Neural progenitor cell (in vitro differentiated cells): Measurements from ENCODE around the gene GALNT2. TPM values are rescaled to one million over a fixed set of nuclear protein-coding genes. Genes with fewer than 3 reads are reported as not detected.

ENCODE experiments used
- DNase-seq: peaks from one replicate; pipeline ENCODE4 v3.0.0-alpha.2; 2016; ENCODE audit warnings: low spot score
- H2AFZ ChIP-seq: fragments of 200-600 bp; sonication (generic); replicated peaks from 2 replicates; pipeline ENCODE4 v1.6.1; 2016; ENCODE audit warnings: antibody characterized with exemption
- H3F3A ChIP-seq: fragments of 200-600 bp; sonication (generic); 2 replicates; pipeline ENCODE4 v1.6.1; 2016; ENCODE audit warnings: antibody characterized with exemption, low read depth
- H3K27ac ChIP-seq: fragments of 200-600 bp; sonication (generic); 2 replicates; pipeline ENCODE4 v1.5.1; 2016; ENCODE audit warnings: mild to moderate bottlenecking
- H3K27me3 ChIP-seq: fragments of 200-600 bp; sonication (generic); 2 replicates; pipeline ENCODE4 v1.6.1; 2016; ENCODE audit warnings: mild to moderate bottlenecking, moderate library complexity
- H3K36me3 ChIP-seq: fragments of 200-600 bp; sonication (generic); 2 replicates; pipeline ENCODE4 v1.5.1; 2016
- H3K4me1 ChIP-seq: fragments of 200-600 bp; sonication (generic); 2 replicates; pipeline ENCODE4 v1.6.1; 2016; ENCODE audit warnings: mixed run types
- H3K4me2 ChIP-seq: fragments of 200-600 bp; sonication (generic); 2 replicates; pipeline ENCODE4 v1.6.1; 2016
- H3K4me3 ChIP-seq: fragments of 200-600 bp; sonication (generic); 2 replicates; pipeline ENCODE4 v1.5.1; 2016
- H3K79me2 ChIP-seq: fragments of 200-600 bp; sonication (generic); 2 replicates; pipeline ENCODE4 v1.6.1; 2016; ENCODE audit warnings: low read depth
- H3K9ac ChIP-seq: fragments of 200-600 bp; sonication (generic); 2 replicates; pipeline ENCODE4 v1.6.1; 2016
- H3K9me3 ChIP-seq: fragments of 200-600 bp; sonication (generic); 2 replicates; pipeline ENCODE4 v1.5.1; 2016; ENCODE audit warnings: low read depth
- H4K20me1 ChIP-seq: fragments of 200-600 bp; sonication (generic); 2 replicates; pipeline ENCODE4 v1.6.1; 2016; ENCODE audit warnings: low read depth
- H3K27ac Mint-ChIP-seq: 3 replicates; pipeline ENCODE4 v1.8.0; 2021; ENCODE audit warnings: mixed read lengths
- H3K27me3 Mint-ChIP-seq: 2 replicates; pipeline ENCODE4 v1.8.0; 2022; ENCODE audit warnings: low read depth, mild to moderate bottlenecking, inconsistent platforms, moderate library complexity, mixed read lengths; ENCODE audit not compliant: insufficient read depth
- H3K36me3 Mint-ChIP-seq: 3 replicates; pipeline ENCODE4 v1.8.0; 2021; ENCODE audit warnings: mixed read lengths
- H3K4me1 Mint-ChIP-seq: 3 replicates; pipeline ENCODE4 v1.8.0; 2021; ENCODE audit warnings: mixed read lengths
- H3K4me3 Mint-ChIP-seq: 3 replicates; pipeline ENCODE4 v1.8.0; 2021; ENCODE audit warnings: mild to moderate bottlenecking, moderate library complexity, mixed read lengths
- H3K9me3 Mint-ChIP-seq: 3 replicates; pipeline ENCODE4 v1.8.0; 2020; ENCODE audit warnings: mixed read lengths
- EZH2 ChIP-seq: fragments of 200-600 bp; sonication (generic); IDR thresholded peaks from 2 replicates; pipeline ENCODE4 v1.6.1; 2017; ENCODE audit warnings: antibody characterized with exemption, mild to moderate bottlenecking, moderate library complexity
- EZH2phosphoT487 ChIP-seq: fragments of 200-600 bp; sonication (generic); IDR thresholded peaks from 2 replicates; pipeline ENCODE4 v1.6.1; 2017; ENCODE audit warnings: antibody characterized with exemption
- total RNA-seq: library from RNA; depleted of rRNA; stranded (reverse); fragments of >200 nt; gene quantifications from 2 replicates; pipeline ENCODE4 v1.2.3, GENCODE V29; 2015; ENCODE audit warnings: low replicate concordance
- TF ChIP-seq, protein P1 (sequence below): fragments of 200-600 bp; sonication (generic); IDR thresholded peaks from 2 replicates; pipeline ENCODE4 v1.5.1; 2017; ENCODE audit warnings: antibody characterized with exemption, mild to moderate bottlenecking

GALNT2 gene
- total RNA-seq, 1 donor from 2014 or later: 37.6 TPM

DNA sequence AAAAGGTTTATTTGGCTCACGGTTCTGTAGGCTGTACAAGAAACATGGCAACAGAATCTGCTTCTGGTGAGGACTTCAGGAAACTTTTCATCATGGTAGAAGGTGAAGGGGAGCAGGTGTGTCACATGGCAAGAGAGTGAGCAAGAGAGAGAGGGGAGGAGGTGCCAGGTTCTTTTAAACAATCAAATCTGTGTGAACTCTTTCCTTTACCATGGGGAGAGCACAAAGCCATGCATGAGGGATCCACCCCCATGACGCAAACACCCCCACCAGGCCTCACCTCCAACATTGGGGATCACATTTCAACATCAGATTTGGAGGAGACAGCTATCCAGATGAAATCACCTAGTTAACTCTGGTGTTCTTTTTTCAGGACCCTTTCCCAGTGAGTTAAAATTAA lies 103.6 kb downstream of the GALNT2 start:
- no peak overlapping the region for H3K27ac ChIP-seq

DNA sequence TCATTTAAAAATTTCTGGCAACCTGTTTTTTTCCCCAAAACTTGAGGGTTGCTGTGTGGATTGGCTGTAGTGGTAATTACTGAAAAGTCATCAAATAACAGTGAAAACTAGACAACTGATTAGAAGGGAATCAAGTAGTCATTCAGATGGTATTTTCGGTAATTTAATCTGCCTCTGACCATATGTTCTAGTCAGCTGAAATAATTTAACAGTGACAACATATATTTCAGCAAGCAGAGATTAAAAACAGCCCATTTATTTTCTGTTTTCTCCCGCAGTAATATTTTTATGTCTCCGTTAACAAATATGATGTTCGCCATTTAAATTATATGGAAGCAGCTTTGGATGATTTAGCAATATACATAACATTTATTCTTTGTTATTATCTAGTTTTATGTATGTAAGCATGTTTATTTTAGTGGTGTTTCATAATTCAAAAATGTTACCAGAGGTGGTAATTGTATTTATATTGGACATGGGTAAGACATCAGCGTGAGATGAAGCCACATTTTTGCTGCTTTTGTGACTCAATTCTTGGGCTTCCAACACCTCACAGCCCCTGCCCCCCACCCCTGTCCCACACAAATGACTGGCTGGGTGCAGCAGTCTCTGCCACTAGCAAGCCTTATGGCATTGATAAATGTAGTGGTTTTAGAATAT lies 104.4 kb downstream of the GALNT2 start:
- Histone ChIP-seq H3K9ac (no peak overlapping the region), H2AFZ (no peak overlapping the region), H3K36me3 (no peaks in the 10 kb centered on the region), H3K4me2 (no peak overlapping the region), H3K9me3 (no peaks in the 10 kb centered on the region), H3K4me1 (peaks cover 13% of the 10 kb centered on the region), H3F3A (no peaks in the 10 kb centered on the region), H3K27me3 (no peaks in the 10 kb centered on the region), H4K20me1 (no peaks in the 10 kb centered on the region), H3K4me3 (no peak overlapping the region), H3K79me2 (peaks cover 14% of the 10 kb centered on the region), H3K27ac (no peak overlapping the region)
- H3K27ac Mint-ChIP-seq: no peak overlapping the region
- no peak overlapping the region for H3K4me3 Mint-ChIP-seq
- TF ChIP-seq EZH2phosphoT487: no peak
- TF ChIP-seq EZH2: no peak
- TF ChIP-seq, protein P1, sequence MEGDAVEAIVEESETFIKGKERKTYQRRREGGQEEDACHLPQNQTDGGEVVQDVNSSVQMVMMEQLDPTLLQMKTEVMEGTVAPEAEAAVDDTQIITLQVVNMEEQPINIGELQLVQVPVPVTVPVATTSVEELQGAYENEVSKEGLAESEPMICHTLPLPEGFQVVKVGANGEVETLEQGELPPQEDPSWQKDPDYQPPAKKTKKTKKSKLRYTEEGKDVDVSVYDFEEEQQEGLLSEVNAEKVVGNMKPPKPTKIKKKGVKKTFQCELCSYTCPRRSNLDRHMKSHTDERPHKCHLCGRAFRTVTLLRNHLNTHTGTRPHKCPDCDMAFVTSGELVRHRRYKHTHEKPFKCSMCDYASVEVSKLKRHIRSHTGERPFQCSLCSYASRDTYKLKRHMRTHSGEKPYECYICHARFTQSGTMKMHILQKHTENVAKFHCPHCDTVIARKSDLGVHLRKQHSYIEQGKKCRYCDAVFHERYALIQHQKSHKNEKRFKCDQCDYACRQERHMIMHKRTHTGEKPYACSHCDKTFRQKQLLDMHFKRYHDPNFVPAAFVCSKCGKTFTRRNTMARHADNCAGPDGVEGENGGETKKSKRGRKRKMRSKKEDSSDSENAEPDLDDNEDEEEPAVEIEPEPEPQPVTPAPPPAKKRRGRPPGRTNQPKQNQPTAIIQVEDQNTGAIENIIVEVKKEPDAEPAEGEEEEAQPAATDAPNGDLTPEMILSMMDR: no peak
- peaks cover 20% of the 10 kb centered on the region for H3K4me1 Mint-ChIP-seq
- peaks cover 2% of the 10 kb centered on the region for H3K27me3 Mint-ChIP-seq
- no peaks in the 10 kb centered on the region for H3K36me3 Mint-ChIP-seq
- DNase-seq: no peak
- peaks cover 6% of the 10 kb centered on the region for H3K9me3 Mint-ChIP-seq

More for the DNA sequence above, 103.6 kb downstream of the GALNT2 start:
- no peaks in the 10 kb centered on the region for H3K9me3 ChIP-seq
- Mint-ChIP-seq H3K4me3 (no peak overlapping the region), H3K9me3 (peaks cover 6% of the 10 kb centered on the region), H3K4me1 (peaks cover 15% of the 10 kb centered on the region), H3K36me3 (no peaks in the 10 kb centered on the region), H3K27me3 (peaks cover 2% of the 10 kb centered on the region), H3K27ac (no peak overlapping the region)
- peaks cover 18% of the 10 kb centered on the region for H3K79me2 ChIP-seq
- no peak overlapping the region for H2AFZ ChIP-seq
- no peaks in the 10 kb centered on the region for H3K36me3 ChIP-seq
- TF ChIP-seq EZH2phosphoT487 (no peak), EZH2 (no peak)
- TF ChIP-seq, protein P1: no peak
- no peaks in the 10 kb centered on the region for H3K27me3 ChIP-seq
- no peak for DNase-seq
- no peak overlapping the region for H3K9ac ChIP-seq
- no peaks in the 10 kb centered on the region for H3F3A ChIP-seq
- no peak overlapping the region for H3K4me2 ChIP-seq
- H3K4me1 ChIP-seq: peaks cover 13% of the 10 kb centered on the region
- H4K20me1 ChIP-seq: no peaks in the 10 kb centered on the region
- H3K4me3 ChIP-seq: no peak overlapping the region

DNA sequence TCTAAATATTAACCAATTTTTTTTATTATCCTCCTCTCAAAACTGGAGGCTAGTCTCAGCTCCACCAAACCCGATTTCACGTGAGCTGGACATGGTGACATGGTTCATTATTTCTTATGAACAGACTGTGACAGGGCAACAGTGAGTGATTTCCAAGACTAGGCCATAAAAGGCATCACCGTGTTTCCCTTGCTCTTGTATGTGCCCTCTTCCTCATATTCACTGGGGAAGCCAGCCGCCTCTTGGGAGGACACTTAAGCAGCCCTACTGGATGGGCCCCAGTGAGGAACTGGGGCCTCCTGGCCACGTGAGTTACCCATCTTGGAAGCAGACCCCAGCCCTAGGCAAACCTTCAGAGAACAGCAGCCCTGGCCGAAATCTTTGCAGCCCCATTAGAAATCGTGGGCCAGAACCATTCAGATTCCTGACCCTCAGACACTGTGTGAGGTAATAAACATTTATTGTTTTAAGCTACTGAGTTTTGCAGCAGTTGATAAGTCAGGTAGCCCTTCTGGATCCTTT lies 105.0 kb downstream of the GALNT2 start:
- no peak overlapping the region for H3K9ac ChIP-seq
- H3K27ac ChIP-seq: no peak overlapping the region
- no peak overlapping the region for H3K4me2 ChIP-seq
- H3K4me1 ChIP-seq: peaks cover 17% of the 10 kb centered on the region
- no peak overlapping the region for H2AFZ ChIP-seq
- no peak for DNase-seq
- H3K27me3 ChIP-seq: no peaks in the 10 kb centered on the region
- no peaks in the 10 kb centered on the region for H3K9me3 ChIP-seq
- Mint-ChIP-seq H3K4me3 (no peak overlapping the region), H3K9me3 (peaks cover 2% of the 10 kb centered on the region), H3K4me1 (peaks cover 26% of the 10 kb centered on the region), H3K27me3 (peaks cover 2% of the 10 kb centered on the region), H3K27ac (no peak overlapping the region), H3K36me3 (no peaks in the 10 kb centered on the region)
- H3K36me3 ChIP-seq: no peaks in the 10 kb centered on the region
- H3F3A ChIP-seq: no peaks in the 10 kb centered on the region
- H4K20me1 ChIP-seq: no peaks in the 10 kb centered on the region
- TF ChIP-seq, protein P1: no peak
- TF ChIP-seq EZH2phosphoT487 (no peak), EZH2 (no peak)
- H3K79me2 ChIP-seq: peaks cover 9% of the 10 kb centered on the region
- no peak overlapping the region for H3K4me3 ChIP-seq
